ENCODE measurements around the gene ATOH7. TPM values are rescaled to one million over a fixed set of nuclear protein-coding genes. Genes with fewer than 3 reads are reported as not detected.
A peak's percentile ranks its signal among the peaks of the same experiment; 100 is the strongest.

The ATOH7 gene
- total RNA-seq, 1 experiment from 2014 or later = 0.31 TPM

DNA sequence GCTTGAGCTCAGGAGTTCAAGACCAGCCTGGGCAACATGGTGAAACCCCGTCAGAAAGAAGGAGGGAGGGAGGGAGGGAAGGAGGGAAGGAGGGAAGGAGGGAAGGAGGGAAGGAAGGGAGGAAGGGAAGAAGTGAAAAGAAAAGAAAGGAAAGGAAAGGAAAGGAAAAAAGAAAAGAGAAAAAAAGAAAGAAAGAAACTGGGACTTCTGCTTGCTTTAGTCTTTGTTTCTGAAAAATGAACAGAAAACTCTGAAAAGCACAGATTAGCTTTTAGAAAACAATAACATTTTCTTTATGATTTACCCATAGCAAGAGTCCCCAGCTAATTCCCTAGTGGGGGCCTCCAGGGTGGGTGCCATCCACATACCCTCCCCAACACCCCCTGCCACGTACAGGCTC lies 46.8 kb downstream of the ATOH7 start:
- H3K27me3 Mint-ChIP-seq (ENCODE audit: low read depth) = no peaks in the 10 kb centered on the region
- no peaks in the 10 kb centered on the region for H3K36me3 Mint-ChIP-seq
- H3K4me1 Mint-ChIP-seq = peaks cover 5% of the 10 kb centered on the region; the same call in 1 of the 2 replicates
- H3K4me3 Mint-ChIP-seq = no peak overlapping the region
- H3K27ac Mint-ChIP-seq = no peak overlapping the region
- no peaks in the 10 kb centered on the region for H3K9me3 Mint-ChIP-seq
- ATAC-seq (no peak), DNase-seq (ENCODE audit: low spot score) (no peak)
- ChIA-PET CTCF (interaction anchor here (1.2 kb wide), 1 partner anchor 27 kb away, joined by 3 read pairs; no protein-coding TSS in a partner anchor), POLR2A (interaction anchor here (0.6 kb wide), 1 partner anchor 1371 kb away, joined by 3 read pairs; no protein-coding TSS in a partner anchor)
- no peak for TF ChIP-seq NR3C1 (CRISPR knock-in tag; conservative IDR thresholded peaks at IDR 0.05; ENCODE audit: low read depth)
- TF ChIP-seq, protein P1, sequence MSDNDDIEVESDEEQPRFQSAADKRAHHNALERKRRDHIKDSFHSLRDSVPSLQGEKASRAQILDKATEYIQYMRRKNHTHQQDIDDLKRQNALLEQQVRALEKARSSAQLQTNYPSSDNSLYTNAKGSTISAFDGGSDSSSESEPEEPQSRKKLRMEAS (CRISPR knock-in tag; IDR thresholded peaks at IDR 0.05) = no peak
- no peak for TF ChIP-seq JAZF1 (CRISPR knock-in tag; IDR thresholded peaks at IDR 0.05)
- no peak for TF ChIP-seq KAT7 (CRISPR knock-in tag; IDR thresholded peaks at IDR 0.05; ENCODE audit: borderline replicate concordance)
- TF ChIP-seq, protein P2, sequence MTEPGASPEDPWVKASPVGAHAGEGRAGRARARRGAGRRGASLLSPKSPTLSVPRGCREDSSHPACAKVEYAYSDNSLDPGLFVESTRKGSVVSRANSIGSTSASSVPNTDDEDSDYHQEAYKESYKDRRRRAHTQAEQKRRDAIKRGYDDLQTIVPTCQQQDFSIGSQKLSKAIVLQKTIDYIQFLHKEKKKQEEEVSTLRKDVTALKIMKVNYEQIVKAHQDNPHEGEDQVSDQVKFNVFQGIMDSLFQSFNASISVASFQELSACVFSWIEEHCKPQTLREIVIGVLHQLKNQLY (CRISPR knock-in tag; IDR thresholded peaks at IDR 0.05) = no peak
- no peak for TF ChIP-seq FOXJ3 (CRISPR knock-in tag; IDR thresholded peaks at IDR 0.05; ENCODE audit: borderline replicate concordance)

DNA sequence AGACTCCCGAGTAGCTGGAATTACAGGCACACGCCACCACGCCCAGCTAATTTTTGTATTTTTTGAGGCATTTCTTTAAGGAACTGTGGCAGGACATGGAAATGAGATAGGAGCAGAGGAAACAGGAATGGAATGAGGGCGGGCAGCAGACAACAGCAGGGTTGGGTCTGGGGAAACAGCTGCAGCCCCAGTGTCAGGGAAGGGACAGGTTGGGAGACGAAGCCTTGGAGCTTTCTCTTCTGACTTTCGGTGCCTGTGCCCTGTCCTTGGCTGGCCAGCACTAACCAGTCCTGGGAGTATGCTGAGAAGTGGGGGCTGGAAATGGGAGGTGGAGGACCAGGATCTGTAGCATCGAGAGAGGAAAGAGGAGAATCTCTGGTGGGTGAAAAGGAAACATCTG lies 47.4 kb downstream of the ATOH7 start:
- H3K4me3 Mint-ChIP-seq = no peak overlapping the region
- DNase-seq (ENCODE audit: low spot score) (no peak), ATAC-seq (peak; percentile 52)
- ChIA-PET POLR2A (interaction anchor here (0.6 kb wide), 1 partner anchor 1371 kb away, joined by 3 read pairs; no protein-coding TSS in a partner anchor), CTCF (interaction anchor here (1.2 kb wide), 1 partner anchor 28 kb away, joined by 3 read pairs; no protein-coding TSS in a partner anchor)
- no peaks in the 10 kb centered on the region for H3K36me3 Mint-ChIP-seq
- no peaks in the 10 kb centered on the region for H3K9me3 Mint-ChIP-seq
- peaks cover 5% of the 10 kb centered on the region; the same call in 1 of the 2 replicates for H3K4me1 Mint-ChIP-seq
- H3K27ac Mint-ChIP-seq = no peak overlapping the region
- H3K27me3 Mint-ChIP-seq (ENCODE audit: low read depth) = no peaks in the 10 kb centered on the region
- TF ChIP-seq NR3C1 (CRISPR knock-in tag; conservative IDR thresholded peaks at IDR 0.05; ENCODE audit: low read depth) = no peak
- TF ChIP-seq, protein P3, sequence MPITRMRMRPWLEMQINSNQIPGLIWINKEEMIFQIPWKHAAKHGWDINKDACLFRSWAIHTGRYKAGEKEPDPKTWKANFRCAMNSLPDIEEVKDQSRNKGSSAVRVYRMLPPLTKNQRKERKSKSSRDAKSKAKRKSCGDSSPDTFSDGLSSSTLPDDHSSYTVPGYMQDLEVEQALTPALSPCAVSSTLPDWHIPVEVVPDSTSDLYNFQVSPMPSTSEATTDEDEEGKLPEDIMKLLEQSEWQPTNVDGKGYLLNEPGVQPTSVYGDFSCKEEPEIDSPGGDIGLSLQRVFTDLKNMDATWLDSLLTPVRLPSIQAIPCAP (CRISPR knock-in tag; IDR thresholded peaks at IDR 0.05) = no peak
- no peak for TF ChIP-seq SOX15 (CRISPR knock-in tag; IDR thresholded peaks at IDR 0.05)
- TF ChIP-seq, protein P4, sequence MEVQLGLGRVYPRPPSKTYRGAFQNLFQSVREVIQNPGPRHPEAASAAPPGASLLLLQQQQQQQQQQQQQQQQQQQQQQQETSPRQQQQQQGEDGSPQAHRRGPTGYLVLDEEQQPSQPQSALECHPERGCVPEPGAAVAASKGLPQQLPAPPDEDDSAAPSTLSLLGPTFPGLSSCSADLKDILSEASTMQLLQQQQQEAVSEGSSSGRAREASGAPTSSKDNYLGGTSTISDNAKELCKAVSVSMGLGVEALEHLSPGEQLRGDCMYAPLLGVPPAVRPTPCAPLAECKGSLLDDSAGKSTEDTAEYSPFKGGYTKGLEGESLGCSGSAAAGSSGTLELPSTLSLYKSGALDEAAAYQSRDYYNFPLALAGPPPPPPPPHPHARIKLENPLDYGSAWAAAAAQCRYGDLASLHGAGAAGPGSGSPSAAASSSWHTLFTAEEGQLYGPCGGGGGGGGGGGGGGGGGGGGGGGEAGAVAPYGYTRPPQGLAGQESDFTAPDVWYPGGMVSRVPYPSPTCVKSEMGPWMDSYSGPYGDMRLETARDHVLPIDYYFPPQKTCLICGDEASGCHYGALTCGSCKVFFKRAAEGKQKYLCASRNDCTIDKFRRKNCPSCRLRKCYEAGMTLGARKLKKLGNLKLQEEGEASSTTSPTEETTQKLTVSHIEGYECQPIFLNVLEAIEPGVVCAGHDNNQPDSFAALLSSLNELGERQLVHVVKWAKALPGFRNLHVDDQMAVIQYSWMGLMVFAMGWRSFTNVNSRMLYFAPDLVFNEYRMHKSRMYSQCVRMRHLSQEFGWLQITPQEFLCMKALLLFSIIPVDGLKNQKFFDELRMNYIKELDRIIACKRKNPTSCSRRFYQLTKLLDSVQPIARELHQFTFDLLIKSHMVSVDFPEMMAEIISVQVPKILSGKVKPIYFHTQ (CRISPR knock-in tag; IDR thresholded peaks at IDR 0.05) = no peak
- TF ChIP-seq, protein P5, sequence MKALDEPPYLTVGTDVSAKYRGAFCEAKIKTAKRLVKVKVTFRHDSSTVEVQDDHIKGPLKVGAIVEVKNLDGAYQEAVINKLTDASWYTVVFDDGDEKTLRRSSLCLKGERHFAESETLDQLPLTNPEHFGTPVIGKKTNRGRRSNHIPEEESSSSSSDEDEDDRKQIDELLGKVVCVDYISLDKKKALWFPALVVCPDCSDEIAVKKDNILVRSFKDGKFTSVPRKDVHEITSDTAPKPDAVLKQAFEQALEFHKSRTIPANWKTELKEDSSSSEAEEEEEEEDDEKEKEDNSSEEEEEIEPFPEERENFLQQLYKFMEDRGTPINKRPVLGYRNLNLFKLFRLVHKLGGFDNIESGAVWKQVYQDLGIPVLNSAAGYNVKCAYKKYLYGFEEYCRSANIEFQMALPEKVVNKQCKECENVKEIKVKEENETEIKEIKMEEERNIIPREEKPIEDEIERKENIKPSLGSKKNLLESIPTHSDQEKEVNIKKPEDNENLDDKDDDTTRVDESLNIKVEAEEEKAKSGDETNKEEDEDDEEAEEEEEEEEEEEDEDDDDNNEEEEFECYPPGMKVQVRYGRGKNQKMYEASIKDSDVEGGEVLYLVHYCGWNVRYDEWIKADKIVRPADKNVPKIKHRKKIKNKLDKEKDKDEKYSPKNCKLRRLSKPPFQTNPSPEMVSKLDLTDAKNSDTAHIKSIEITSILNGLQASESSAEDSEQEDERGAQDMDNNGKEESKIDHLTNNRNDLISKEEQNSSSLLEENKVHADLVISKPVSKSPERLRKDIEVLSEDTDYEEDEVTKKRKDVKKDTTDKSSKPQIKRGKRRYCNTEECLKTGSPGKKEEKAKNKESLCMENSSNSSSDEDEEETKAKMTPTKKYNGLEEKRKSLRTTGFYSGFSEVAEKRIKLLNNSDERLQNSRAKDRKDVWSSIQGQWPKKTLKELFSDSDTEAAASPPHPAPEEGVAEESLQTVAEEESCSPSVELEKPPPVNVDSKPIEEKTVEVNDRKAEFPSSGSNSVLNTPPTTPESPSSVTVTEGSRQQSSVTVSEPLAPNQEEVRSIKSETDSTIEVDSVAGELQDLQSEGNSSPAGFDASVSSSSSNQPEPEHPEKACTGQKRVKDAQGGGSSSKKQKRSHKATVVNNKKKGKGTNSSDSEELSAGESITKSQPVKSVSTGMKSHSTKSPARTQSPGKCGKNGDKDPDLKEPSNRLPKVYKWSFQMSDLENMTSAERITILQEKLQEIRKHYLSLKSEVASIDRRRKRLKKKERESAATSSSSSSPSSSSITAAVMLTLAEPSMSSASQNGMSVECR (CRISPR knock-in tag; IDR thresholded peaks at IDR 0.05; ENCODE audit: borderline replicate concordance) = no peak
- no peak for TF ChIP-seq FOXP1 (CRISPR knock-in tag; IDR thresholded peaks at IDR 0.05; ENCODE audit: borderline replicate concordance)
- TF ChIP-seq, protein P6, sequence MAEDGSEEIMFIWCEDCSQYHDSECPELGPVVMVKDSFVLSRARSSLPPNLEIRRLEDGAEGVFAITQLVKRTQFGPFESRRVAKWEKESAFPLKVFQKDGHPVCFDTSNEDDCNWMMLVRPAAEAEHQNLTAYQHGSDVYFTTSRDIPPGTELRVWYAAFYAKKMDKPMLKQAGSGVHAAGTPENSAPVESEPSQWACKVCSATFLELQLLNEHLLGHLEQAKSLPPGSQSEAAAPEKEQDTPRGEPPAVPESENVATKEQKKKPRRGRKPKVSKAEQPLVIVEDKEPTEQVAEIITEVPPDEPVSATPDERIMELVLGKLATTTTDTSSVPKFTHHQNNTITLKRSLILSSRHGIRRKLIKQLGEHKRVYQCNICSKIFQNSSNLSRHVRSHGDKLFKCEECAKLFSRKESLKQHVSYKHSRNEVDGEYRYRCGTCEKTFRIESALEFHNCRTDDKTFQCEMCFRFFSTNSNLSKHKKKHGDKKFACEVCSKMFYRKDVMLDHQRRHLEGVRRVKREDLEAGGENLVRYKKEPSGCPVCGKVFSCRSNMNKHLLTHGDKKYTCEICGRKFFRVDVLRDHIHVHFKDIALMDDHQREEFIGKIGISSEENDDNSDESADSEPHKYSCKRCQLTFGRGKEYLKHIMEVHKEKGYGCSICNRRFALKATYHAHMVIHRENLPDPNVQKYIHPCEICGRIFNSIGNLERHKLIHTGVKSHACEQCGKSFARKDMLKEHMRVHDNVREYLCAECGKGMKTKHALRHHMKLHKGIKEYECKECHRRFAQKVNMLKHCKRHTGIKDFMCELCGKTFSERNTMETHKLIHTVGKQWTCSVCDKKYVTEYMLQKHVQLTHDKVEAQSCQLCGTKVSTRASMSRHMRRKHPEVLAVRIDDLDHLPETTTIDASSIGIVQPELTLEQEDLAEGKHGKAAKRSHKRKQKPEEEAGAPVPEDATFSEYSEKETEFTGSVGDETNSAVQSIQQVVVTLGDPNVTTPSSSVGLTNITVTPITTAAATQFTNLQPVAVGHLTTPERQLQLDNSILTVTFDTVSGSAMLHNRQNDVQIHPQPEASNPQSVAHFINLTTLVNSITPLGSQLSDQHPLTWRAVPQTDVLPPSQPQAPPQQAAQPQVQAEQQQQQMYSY (CRISPR knock-in tag; IDR thresholded peaks at IDR 0.05) = no peak
- TF ChIP-seq, protein P7, sequence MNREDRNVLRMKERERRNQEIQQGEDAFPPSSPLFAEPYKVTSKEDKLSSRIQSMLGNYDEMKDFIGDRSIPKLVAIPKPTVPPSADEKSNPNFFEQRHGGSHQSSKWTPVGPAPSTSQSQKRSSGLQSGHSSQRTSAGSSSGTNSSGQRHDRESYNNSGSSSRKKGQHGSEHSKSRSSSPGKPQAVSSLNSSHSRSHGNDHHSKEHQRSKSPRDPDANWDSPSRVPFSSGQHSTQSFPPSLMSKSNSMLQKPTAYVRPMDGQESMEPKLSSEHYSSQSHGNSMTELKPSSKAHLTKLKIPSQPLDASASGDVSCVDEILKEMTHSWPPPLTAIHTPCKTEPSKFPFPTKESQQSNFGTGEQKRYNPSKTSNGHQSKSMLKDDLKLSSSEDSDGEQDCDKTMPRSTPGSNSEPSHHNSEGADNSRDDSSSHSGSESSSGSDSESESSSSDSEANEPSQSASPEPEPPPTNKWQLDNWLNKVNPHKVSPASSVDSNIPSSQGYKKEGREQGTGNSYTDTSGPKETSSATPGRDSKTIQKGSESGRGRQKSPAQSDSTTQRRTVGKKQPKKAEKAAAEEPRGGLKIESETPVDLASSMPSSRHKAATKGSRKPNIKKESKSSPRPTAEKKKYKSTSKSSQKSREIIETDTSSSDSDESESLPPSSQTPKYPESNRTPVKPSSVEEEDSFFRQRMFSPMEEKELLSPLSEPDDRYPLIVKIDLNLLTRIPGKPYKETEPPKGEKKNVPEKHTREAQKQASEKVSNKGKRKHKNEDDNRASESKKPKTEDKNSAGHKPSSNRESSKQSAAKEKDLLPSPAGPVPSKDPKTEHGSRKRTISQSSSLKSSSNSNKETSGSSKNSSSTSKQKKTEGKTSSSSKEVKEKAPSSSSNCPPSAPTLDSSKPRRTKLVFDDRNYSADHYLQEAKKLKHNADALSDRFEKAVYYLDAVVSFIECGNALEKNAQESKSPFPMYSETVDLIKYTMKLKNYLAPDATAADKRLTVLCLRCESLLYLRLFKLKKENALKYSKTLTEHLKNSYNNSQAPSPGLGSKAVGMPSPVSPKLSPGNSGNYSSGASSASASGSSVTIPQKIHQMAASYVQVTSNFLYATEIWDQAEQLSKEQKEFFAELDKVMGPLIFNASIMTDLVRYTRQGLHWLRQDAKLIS (CRISPR knock-in tag; IDR thresholded peaks at IDR 0.05; ENCODE audit: borderline replicate concordance) = no peak
- no peak for TF ChIP-seq NR2C2 (CRISPR knock-in tag; IDR thresholded peaks at IDR 0.05)
- TF ChIP-seq, protein P8, sequence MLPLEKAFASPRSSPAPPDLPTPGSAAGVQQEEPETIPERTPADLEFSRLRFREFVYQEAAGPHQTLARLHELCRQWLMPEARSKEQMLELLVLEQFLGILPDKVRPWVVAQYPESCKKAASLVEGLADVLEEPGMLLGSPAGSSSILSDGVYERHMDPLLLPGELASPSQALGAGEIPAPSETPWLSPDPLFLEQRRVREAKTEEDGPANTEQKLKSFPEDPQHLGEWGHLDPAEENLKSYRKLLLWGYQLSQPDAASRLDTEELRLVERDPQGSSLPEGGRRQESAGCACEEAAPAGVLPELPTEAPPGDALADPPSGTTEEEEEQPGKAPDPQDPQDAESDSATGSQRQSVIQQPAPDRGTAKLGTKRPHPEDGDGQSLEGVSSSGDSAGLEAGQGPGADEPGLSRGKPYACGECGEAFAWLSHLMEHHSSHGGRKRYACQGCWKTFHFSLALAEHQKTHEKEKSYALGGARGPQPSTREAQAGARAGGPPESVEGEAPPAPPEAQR (CRISPR knock-in tag; IDR thresholded peaks at IDR 0.05) = no peak
